Stomach (tissue), 4 donors: ENCODE data around the gene ASTN2.

Experiments used
- POLR2A ChIP-seq, 4 donors: fragments of 450-650 bp; IDR thresholded peaks; one replicate each; pipeline ENCODE4 v1.6.1; 2016; ENCODE audit warnings: antibody characterized with exemption in 4 of 4, control low read depth in 2 of 4, mild to moderate bottlenecking in 1 of 4, moderate library complexity in 1 of 4
- TF ChIP-seq, protein P1 (sequence below), 7 experiments: fragments of 450-650 bp in 4 of 7; fragments of 200-600 bp in 3 of 7; sonication (generic) in 3 of 7; IDR thresholded peaks; one replicate each; pipeline ENCODE4 v1.5.1; 2016 to 2019; ENCODE audit warnings: antibody characterized with exemption in 7 of 7, control low read depth in 2 of 7, mild to moderate bottlenecking in 1 of 7

GRCh38 chr9:117343427-117343826 lies 71.4 kb downstream of the ASTN2 start:
- TF ChIP-seq, protein P1, sequence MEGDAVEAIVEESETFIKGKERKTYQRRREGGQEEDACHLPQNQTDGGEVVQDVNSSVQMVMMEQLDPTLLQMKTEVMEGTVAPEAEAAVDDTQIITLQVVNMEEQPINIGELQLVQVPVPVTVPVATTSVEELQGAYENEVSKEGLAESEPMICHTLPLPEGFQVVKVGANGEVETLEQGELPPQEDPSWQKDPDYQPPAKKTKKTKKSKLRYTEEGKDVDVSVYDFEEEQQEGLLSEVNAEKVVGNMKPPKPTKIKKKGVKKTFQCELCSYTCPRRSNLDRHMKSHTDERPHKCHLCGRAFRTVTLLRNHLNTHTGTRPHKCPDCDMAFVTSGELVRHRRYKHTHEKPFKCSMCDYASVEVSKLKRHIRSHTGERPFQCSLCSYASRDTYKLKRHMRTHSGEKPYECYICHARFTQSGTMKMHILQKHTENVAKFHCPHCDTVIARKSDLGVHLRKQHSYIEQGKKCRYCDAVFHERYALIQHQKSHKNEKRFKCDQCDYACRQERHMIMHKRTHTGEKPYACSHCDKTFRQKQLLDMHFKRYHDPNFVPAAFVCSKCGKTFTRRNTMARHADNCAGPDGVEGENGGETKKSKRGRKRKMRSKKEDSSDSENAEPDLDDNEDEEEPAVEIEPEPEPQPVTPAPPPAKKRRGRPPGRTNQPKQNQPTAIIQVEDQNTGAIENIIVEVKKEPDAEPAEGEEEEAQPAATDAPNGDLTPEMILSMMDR (IDR thresholded peaks at IDR 0.05), result no peak
- no peak for TF ChIP-seq POLR2A (IDR thresholded peaks at IDR 0.05)
